GM18517 (cell line): ENCODE measurements around the gene KCP.

ENCODE experiments used
- ATAC-seq: cut with Tn5 transposase; IDR thresholded peaks from one replicate; pipeline ENCODE4 v1.9.1; 2021; ENCODE audit warnings: mild to moderate bottlenecking, moderate library complexity; ENCODE audit not compliant: unreplicated experiment

The KCP gene

DNA sequence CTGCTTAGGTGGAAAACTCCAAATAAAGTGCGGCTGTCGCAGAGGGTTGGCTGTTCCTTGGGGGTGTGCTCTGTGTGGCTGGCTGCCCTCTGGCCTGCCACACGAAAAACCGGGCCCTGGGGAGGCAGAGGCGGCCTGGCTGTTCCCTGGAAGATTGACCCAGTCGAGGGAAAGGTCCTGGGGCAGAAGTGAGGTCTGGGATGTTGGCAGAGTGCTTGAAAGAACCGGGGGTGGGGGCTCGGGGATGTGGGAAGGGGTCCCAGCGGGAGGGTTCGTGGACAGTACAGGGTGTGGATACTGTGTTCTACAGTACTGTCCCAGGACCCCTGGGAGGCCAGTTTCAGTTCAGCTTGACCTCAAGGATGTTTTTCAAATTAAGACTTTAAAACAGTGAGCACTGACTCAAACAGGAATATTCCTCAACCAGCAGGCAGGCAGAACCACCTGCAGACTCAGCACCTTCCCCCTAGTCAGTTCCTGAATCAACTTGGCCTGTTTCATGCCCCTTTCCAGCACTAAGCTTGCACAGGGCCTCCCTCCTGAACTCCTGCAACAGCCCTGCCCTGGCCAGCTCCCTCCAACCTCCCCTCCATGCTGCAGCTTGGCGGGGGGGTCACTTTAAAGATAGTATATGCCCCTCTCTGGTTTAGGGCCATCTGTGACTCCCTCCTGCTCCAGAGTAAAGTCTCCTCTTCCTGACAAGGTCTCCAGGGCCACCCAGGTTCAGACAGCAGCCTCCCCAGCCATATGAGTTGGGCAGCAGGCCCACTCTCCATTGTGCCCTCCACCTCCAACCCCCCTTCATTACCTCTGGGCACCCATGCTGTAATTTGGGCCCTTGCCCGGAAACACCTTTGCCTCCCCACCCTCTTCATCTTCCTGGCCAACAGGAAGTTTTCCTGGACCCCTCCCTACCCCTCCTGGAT lies 51.0 kb downstream of the KCP start:
- ATAC-seq = no peak

DNA sequence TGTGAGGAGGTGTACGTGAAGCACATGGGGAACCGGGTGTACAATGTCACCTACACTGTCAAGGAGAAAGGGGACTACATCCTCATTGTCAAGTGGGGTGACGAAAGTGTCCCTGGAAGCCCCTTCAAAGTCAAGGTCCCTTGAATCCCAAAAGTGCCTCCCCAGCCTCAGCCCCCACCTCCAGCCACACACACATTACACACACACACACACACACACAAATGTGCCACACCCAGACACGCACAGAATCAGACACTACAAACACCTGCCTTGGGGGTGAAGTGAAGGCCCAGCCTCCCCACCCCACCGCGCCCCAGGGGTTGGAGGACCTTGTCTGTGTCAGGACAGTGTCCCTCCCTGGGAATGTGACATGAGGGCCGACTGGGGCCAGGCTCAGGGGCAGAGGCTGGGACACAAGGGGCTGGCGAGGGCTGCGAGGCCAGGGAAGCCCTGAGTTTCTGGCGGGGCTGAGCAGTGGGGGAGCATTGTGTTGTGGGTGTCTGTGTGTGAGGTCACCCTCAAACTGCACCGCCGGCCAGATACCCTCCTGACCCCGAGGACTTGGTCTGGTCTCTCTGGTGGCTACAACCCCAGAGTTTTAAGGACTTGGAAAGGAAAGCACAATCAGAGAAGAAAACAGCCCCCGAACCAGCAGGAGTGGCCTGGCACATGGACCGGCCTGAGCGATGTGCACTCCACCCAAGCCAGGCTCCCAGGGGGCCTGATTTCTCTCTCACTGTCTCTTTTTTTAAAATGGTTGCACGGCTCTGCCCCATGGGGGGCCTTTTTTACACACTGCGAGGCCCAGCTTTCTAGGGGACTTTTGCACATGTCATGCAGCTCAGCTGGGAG lies 51.9 kb downstream of the KCP start:
- ATAC-seq = no peak

DNA sequence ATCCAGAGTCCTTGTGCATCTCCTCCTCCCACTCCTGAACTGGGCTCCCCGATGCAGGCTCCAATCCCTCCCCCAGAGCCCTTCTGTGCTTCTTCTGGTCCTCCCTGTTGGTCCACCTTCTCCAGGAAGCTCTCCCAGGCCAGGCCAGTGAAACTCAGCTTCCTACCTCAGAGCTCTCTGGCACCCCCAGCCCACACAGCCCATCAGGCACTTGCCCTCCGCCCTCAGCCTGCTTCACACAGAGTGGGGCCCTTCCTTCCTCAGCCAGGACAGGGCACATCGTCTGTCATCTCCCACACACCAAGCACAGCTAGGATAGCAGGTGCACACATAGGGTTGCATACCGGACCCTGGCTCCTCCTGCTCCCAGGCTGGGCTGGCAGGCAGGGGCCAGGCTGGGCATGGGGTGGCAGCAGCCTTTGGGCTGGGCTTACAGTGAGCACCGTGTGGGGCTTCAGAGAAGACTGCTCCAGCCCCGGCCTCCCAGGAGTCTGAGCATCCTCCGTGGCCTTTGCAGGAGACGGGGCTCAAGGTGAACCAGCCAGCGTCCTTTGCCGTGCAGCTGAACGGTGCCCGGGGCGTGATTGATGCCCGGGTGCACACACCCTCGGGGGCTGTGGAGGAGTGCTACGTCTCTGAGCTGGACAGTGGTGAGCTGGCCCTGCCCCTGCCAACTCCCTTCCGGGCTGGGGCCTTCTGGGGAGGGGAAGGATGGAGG lies 54.3 kb downstream of the KCP start:
- no peak for ATAC-seq

DNA sequence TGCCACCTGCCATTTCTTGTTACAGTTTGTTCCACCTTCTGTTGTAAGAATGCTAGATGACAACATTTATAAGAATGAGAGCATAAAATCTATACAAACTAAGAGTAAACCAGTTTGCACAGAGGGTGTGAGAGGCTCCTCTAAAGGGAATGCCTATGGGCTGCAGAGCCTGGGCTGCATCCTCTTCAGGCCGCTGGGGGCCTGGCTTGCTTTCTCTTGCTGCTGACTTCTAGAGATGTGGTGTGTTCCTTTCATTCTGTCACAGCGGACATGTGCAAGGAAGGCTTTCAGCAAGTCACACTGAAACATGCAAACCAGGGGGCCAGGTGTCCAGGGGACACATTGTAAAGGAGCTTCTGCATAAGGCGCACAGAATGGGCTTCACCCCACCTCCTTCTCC lies 55.0 kb downstream of the KCP start:
- no peak for ATAC-seq

DNA sequence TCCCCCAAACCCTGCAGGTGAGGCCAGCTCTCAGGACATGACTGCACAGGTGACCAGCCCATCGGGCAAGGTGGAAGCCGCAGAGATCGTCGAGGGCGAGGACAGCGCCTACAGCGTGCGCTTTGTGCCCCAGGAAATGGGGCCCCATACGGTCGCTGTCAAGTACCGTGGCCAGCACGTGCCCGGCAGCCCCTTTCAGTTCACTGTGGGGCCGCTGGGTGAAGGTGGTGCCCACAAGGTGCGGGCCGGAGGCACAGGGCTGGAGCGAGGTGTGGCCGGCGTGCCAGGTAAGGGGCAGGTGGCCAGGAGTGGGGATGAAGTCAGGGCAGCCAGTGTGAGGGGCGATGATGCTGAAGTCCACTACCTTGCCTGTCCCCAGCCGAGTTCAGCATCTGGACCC lies 56.1 kb downstream of the KCP start:
- no peak for ATAC-seq

DNA sequence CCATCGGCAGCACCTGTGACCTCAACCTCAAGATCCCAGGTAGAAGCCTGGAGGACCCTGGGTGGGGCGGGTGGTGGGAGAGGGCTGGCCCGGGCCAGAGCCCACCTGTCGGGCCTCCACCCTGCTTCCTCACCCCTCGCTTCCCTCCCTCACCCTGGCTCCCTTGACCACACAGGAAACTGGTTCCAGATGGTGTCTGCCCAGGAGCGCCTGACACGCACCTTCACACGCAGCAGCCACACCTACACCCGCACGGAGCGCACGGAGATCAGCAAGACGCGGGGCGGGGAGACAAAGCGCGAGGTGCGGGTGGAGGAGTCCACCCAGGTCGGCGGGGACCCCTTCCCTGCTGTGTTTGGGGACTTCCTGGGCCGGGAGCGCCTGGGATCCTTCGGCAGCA lies 56.7 kb downstream of the KCP start:
- no peak for ATAC-seq

DNA sequence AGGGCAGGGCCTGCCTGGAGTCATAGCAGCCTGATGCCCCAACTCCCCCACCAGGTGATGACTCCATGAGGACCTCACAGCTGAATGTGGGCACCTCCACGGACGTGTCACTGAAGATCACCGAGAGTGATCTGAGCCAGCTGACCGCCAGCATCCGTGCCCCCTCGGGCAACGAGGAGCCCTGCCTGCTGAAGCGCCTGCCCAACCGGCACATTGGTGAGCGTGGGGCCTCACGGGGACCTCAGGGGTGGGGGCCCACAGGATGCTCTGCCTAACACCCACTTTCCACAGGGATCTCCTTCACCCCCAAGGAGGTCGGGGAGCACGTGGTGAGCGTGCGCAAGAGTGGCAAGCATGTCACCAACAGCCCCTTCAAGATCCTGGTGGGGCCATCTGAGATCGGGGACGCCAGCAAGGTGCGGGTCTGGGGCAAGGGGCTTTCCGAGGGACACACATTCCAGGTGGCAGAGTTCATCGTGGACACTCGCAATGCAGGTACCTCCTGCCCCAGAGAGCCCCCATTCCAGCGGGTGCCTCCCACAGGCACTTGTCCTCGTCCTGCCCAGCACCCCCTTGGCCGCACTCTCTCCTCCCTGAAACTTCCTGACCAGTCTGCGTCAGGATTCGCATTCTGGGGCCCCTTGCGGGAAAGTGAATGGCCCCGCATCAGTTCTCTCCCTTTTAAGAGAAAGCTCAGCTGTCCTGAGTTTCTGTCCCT lies 57.8 kb downstream of the KCP start:
- ATAC-seq = no peak

DNA sequence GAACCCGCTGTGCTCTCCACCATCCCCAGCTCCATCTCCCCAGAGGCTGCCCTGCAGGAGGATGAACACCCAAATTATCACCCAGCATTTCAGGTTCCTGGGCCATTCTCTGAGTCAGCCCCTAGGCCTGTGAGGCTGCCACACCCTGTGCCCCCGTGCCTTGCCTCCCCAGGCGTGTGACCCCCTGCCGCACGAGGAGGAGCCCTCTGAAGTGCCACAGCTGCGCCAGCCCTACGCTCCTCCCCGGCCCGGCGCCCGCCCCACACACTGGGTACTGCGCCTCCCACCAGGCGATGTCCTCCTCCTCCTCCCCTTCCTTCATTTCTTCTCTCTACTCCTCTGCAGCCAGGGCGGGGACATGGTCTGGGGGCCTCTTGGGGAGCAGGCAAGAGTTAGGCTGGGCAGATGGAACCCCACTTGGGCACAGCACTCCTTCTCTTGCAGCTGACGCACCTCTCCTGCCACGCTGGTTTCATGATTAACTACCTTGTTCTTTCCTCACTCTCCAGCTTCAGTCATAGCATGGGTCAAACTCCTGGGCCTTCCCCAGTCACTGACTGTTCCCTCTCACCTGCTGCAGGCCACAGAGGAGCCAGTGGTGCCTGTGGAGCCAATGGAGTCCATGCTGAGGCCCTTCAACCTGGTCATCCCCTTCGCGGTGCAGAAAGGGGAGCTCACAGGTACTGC lies 60.6 kb downstream of the KCP start:
- ATAC-seq = no peak

DNA sequence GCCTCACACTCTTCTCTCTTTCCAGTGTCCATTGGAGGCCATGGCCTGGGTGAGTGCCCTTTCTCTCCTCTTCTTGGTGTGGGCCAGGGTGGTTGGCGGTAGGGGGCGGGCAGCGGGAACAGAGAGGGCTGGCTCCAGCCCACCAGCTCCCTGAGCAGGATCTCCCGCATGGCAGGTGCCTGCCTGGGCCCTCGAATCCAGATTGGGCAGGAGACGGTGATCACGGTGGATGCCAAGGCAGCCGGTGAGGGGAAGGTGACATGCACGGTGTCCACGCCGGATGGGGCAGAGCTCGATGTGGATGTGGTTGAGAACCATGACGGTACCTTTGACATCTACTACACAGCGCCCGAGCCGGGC lies 61.4 kb downstream of the KCP start:
- ATAC-seq = no peak

DNA sequence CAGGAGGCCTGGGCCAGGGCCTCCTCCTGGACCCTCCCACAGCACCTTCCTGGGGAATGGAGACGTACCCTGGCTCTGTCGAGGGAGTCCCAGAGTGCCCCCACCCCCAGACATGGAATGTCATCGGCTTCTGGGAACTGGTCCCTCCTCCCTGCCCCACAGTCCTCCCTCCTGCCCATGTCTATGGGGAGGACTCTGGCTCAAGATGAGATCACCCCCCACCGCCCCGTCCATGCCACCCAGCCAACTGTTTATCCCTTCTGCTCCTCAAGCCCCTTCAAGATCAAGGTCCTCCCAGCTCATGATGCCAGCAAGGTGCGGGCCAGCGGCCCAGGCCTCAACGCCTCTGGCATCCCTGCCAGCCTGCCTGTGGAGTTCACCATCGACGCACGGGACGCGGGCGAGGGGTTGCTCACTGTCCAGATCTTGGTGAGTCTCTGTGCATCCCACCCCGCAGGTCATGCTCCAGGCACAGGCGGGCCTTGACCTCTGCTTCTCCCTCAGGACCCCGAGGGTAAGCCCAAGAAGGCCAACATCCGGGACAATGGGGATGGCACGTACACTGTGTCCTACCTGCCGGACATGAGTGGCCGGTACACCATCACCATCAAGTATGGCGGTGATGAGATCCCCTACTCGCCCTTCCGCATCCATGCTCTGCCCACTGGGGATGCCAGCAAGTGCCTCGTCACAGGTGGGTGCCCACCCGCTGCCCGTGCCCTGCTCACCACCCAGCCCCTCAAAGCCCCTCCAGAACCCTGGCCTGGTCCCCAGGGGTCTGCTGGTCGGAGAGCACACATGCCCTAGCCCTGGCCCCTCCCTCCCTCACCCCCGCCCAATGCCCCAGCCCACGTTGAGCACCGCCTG lies 62.0 kb downstream of the KCP start:
- no peak for ATAC-seq

DNA sequence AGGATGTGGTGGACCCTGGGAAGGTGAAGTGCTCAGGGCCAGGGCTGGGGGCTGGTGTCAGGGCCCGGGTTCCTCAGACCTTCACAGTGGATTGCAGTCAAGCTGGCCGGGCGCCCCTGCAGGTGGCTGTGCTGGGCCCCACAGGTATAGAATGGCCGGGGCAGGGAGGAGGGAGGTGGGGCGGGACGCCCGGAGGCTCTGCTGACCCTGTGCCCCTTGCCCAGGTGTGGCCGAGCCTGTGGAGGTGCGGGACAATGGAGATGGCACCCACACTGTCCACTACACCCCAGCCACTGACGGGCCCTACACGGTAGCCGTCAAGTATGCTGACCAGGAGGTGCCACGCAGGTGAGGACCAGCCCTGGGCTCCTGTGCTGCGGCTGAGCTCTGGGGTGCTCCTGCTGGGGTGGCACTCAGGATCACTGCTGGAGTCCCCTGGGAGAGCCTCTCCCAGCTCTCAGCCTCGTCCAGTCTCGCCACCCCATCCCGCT lies 62.7 kb downstream of the KCP start:
- ATAC-seq = no peak

DNA sequence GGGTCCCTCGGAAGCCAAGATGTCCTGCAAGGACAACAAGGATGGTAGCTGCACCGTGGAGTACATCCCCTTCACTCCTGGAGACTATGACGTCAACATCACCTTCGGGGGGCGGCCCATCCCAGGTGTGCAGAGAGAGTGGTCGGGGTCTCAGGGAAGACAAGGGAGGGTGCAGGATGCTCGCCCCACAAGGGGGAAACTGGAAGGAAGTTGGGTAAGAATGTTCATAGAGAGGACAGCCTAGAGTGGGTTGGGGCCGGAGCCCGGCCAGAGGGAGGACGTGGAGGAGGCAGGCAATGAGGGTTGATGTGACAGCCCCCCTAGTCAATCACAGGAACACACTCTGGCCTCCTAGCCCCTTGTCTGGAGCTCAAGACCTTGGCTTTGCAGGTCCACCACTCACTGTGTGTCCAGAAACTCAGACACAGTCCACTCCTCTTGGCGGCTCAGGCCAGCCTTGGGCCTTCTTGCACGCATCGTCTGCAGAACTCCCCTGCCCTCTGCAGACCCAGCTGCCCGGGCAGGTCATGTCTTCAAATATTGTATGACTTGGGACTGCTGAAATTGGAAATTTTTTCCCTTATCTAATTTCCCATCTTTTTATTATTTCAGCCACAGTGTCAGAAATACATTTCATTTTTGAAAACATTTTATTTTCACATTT lies 63.6 kb downstream of the KCP start:
- ATAC-seq = no peak

DNA sequence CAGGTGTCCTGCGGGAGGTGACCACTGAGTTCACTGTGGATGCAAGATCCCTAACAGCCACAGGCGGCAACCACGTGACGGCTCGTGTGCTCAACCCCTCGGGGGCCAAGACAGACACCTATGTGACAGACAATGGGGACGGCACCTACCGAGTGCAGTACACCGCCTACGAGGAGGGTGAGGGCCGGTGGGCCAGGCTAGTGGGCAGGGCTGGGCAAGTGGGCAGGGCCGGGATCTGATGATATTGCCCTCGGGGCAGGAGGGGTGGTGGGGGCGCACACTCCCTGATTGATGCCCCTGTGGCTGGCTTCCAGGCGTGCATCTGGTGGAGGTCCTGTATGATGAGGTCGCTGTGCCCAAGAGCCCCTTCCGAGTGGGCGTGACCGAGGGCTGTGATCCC lies 64.5 kb downstream of the KCP start:
- ATAC-seq = no peak

DNA sequence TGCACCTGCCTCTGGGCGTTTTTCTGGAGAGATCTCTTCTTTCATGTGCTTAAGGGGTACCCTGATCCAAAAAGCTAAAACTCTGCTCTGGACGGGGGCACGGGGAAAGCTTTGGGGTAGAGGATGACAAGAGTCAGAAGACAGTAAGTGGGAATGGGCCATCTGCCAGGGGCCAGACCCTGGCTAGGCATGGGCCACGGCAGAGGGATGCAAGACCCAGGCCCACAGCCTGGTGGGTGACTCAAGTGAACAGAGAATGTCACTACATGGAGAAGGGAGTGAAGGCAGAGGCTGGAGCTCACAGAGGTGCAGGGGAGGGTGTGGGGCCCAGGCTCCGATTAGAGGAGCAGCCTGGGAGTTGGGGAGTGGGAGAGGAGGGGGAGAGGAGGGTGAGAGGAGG lies 65.0 kb downstream of the KCP start:
- no peak for ATAC-seq

DNA sequence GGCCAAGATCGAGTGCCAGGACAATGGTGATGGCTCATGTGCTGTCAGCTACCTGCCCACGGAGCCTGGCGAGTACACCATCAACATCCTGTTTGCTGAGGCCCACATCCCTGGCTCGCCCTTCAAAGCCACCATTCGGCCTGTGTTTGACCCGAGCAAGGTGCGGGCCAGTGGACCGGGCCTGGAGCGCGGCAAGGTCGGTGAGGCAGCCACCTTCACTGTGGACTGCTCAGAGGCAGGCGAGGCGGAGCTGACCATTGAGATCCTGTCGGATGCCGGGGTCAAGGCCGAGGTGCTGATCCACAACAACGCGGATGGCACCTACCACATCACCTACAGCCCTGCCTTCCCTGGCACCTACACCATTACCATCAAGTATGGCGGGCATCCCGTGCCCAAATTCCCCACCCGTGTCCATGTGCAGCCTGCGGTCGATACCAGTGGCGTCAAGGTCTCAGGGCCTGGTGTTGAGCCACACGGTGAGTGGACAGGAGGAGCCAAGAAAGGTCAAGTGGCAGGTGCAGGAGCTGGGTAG lies 65.7 kb downstream of the KCP start:
- ATAC-seq = no peak

DNA sequence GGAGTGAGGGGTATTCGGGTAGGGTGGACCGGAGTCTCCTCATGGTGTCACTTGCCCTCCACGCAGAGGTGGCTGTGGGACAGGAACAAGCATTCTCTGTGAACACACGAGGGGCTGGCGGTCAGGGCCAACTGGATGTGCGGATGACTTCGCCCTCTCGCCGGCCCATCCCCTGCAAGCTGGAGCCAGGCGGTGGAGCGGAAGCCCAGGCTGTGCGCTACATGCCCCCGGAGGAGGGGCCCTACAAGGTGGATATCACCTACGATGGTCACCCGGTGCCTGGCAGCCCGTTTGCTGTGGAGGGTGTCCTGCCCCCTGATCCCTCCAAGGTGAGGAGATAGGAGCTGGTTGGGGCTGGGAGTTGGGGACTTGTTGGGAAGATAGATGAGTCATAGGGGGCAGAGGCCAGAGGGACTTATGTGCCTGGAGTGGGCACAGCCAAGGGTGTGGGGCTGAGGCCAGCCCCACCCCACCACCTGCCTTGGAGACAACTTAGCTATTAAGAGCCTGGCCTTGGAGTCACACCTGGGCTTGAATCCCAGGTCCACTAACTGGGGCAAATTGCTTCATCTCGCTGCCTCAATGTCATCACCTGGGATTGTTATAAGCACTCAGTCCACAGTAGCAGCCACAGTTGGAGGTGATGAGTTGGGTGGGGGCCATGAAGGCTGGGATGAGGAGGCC lies 66.4 kb downstream of the KCP start:
- ATAC-seq = no peak

DNA sequence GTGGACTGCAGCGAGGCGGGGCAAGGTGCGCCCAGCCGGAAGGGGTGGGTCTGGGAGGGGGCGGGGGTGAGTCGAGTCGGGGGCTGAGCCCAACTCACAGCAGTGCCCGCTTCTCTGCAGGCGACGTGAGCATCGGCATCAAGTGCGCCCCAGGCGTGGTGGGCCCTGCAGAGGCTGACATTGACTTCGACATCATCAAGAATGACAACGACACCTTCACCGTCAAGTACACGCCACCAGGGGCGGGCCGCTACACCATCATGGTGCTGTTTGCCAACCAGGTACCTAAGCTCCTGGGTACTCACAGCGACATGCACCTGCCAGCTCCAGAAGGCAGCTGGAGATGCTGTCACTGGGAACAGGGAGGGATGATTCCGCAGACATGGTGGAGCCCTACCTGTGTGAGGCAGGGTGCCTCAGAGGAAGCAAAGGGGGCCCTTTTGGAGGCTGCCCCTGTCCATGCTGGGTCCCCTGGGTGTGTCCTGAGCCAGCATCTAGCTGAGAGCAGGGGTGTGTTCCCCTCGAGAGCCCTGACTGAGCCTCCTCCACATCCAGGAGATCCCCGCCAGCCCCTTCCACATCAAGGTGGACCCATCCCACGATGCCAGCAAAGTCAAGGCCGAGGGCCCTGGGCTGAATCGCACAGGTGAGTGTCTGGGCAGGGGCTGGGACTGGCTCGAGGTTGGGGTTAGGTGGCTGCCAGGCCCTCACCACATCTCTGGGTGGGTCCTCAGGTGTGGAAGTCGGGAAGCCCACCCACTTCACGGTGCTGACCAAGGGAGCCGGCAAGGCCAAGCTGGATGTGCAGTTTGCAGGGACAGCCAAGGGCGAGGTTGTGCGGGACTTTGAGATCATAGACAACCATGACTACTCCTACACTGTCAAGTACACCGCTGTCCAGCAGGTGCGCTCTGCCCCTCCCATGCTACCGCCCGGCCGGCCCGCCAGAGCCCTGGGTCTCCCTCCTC lies 67.6 kb downstream of the KCP start:
- ATAC-seq = no peak
